IMR-90 (cell line): Measurements from ENCODE around the gene LIN52. TPM values are rescaled to one million over a fixed set of nuclear protein-coding genes. Genes with fewer than 3 reads are reported as not detected.

Source experiments
- ATAC-seq: fragments of 200-7000 bp; cut with Tn5 transposase; 2 replicates; pipeline ENCODE4 v1.9.1; 2020; ENCODE audit warnings: low read depth, mild to moderate bottlenecking, moderate library complexity
- BruUV-seq: library from RNA; stranded (reverse); fragments of 400-500 nt; replicated peaks from 2 replicates; lab custom pipeline; 2021; lab: Mats Ljungman, UMichigan
- CTCF ChIA-PET: fragments of 300-600 bp; formaldehyde crosslinking; extraction: SDS; loops from one replicate; lab custom pipeline; 2021; ENCODE audit warnings: antibody characterized with exemption; lab: Yijun Ruan, JAX
- POLR2A ChIA-PET: fragments of 300-600 bp; sonication (Branson Sonifier 250); formaldehyde crosslinking; loops from one replicate; lab custom pipeline; 2022; ENCODE audit warnings: antibody characterized with exemption; ENCODE audit not compliant: unreplicated experiment; lab: Charles Lee
- DNase-seq: peaks from one replicate; pipeline ENCODE4 v3.0.0; 2013
- H2AFZ ChIP-seq: replicated peaks from 2 replicates; pipeline ENCODE3; 2013; ENCODE audit warnings: low read length, mild to moderate bottlenecking; ENCODE audit not compliant: poor library complexity
- H2AK5ac ChIP-seq: 2 replicates; pipeline ENCODE4 v1.6.1; 2013; ENCODE audit warnings: low read depth, low read length, inconsistent platforms
- H2AK9ac ChIP-seq: replicated peaks from 2 replicates; pipeline ENCODE3; 2013; ENCODE audit warnings: mild to moderate bottlenecking, low read depth, low read length, moderate library complexity; ENCODE audit not compliant: poor library complexity
- H2BK120ac ChIP-seq: 2 replicates; pipeline ENCODE4 v1.6.1; 2013; ENCODE audit warnings: low read depth, low read length, inconsistent platforms
- H2BK15ac ChIP-seq: 3 replicates; pipeline ENCODE4 v1.6.1; 2013; ENCODE audit warnings: low read depth, low read length, inconsistent platforms
- H2BK20ac ChIP-seq: 2 replicates; pipeline ENCODE4 v1.6.1; 2013; ENCODE audit warnings: low read depth, mild to moderate bottlenecking, inconsistent platforms, low read length, moderate library complexity
- H2BK5ac ChIP-seq: 2 replicates; pipeline ENCODE4 v1.6.1; 2013; ENCODE audit warnings: mild to moderate bottlenecking, low read depth, low read length, inconsistent platforms; ENCODE audit not compliant: poor library complexity, severe bottlenecking
- H3K14ac ChIP-seq: replicated peaks from 2 replicates; pipeline ENCODE4 v1.6.1; 2013; ENCODE audit warnings: low read depth, low read length, inconsistent platforms
- H3K18ac ChIP-seq: 2 replicates; pipeline ENCODE4 v1.6.1; 2013; ENCODE audit warnings: low read depth, low read length, control low read depth
- H3K23ac ChIP-seq: 2 replicates; pipeline ENCODE4 v1.6.1; 2013; ENCODE audit warnings: low read depth, low read length, inconsistent platforms
- H3K27ac ChIP-seq: 2 replicates; pipeline ENCODE4 v1.5.1; 2013; ENCODE audit warnings: mild to moderate bottlenecking, control low read depth, low read length; ENCODE audit not compliant: insufficient read depth
- H3K27me3 ChIP-seq: 2 replicates; pipeline ENCODE4 v1.6.1; 2013; ENCODE audit warnings: low read length; ENCODE audit not compliant: control insufficient read depth, insufficient read depth
- H3K36me3 ChIP-seq: 2 replicates; pipeline ENCODE4 v1.6.1; 2013; ENCODE audit warnings: low read length, mixed read lengths; ENCODE audit not compliant: control insufficient read depth, insufficient read depth
- H3K4ac ChIP-seq: 2 replicates; pipeline ENCODE4 v1.6.1; 2013; ENCODE audit warnings: low read depth, low read length, inconsistent platforms
- H3K4me1 ChIP-seq: 2 replicates; pipeline ENCODE4 v1.6.1; 2013; ENCODE audit warnings: low read length, mixed read lengths; ENCODE audit not compliant: control insufficient read depth, insufficient read depth
- H3K4me2 ChIP-seq: 2 replicates; pipeline ENCODE4 v1.6.1; 2013; ENCODE audit warnings: low read depth, mild to moderate bottlenecking, control low read depth, low read length, moderate library complexity
- H3K4me3 ChIP-seq: 2 replicates; pipeline ENCODE4 v1.5.1; 2013; ENCODE audit warnings: low read depth, mild to moderate bottlenecking, control low read depth, low read length, moderate library complexity; ENCODE audit not compliant: insufficient read depth
- H3K56ac ChIP-seq: 2 replicates; pipeline ENCODE4 v1.6.1; 2013; ENCODE audit warnings: low read length, inconsistent platforms; ENCODE audit not compliant: insufficient read depth; ENCODE audit errors: extremely low read depth
- H3K79me1 ChIP-seq, 2 experiments: 2 replicates each; pipeline ENCODE4 v1.6.1; 2013; ENCODE audit warnings: low read length in 2 of 2, inconsistent platforms in 1 of 2, low read depth in 1 of 2
- H3K9ac ChIP-seq: 2 replicates; pipeline ENCODE4 v1.6.1; 2013; ENCODE audit warnings: low read depth, low read length, control low read depth
- H3K9me1 ChIP-seq: 2 replicates; pipeline ENCODE4 v1.6.1; 2013; ENCODE audit warnings: low read length, inconsistent platforms; ENCODE audit not compliant: insufficient read depth
- H3K9me3 ChIP-seq: 2 replicates; pipeline ENCODE4 v1.6.1; 2013; ENCODE audit warnings: low read length; ENCODE audit not compliant: control insufficient read depth, insufficient read depth
- H4K20me1 ChIP-seq: 2 replicates; pipeline ENCODE4 v1.6.1; 2013; ENCODE audit warnings: low read length, inconsistent platforms; ENCODE audit not compliant: insufficient read depth
- H4K5ac ChIP-seq: 2 replicates; pipeline ENCODE4 v1.6.1; 2013; ENCODE audit warnings: mild to moderate bottlenecking, low read depth, low read length, control low read depth
- H4K8ac ChIP-seq, 2 experiments: 2 replicates each; pipeline ENCODE4 v1.6.1; 2013; ENCODE audit warnings: low read depth in 2 of 2, low read length in 2 of 2, control low read depth in 1 of 2, inconsistent platforms in 1 of 2
- H4K91ac ChIP-seq: 2 replicates; pipeline ENCODE4 v1.6.1; 2013; ENCODE audit warnings: low read depth, low read length, inconsistent platforms; ENCODE audit not compliant: insufficient read depth
- CEBPB ChIP-seq: IDR thresholded peaks from 2 replicates; pipeline ENCODE4 v1.6.1; 2012; ENCODE audit warnings: low read depth, low read length, improper control_type of control experiment
- CHD1 ChIP-seq: IDR thresholded peaks from 2 replicates; pipeline ENCODE4 v1.6.1; 2012; ENCODE audit warnings: low read depth, low read length, improper control_type of control experiment
- MAZ ChIP-seq: IDR thresholded peaks from 2 replicates; pipeline ENCODE4 v1.6.1; 2012; ENCODE audit warnings: low read depth, mild to moderate bottlenecking, low read length, improper control_type of control experiment, moderate library complexity, borderline replicate concordance
- NFE2L2 ChIP-seq: fragments of 150-350 bp; IDR thresholded peaks from 2 replicates; pipeline ENCODE4 v1.6.1; 2016; ENCODE audit warnings: low read depth, mild to moderate bottlenecking, low read length
- RCOR1 ChIP-seq: IDR thresholded peaks from 2 replicates; pipeline ENCODE4 v1.6.1; 2012; ENCODE audit warnings: mild to moderate bottlenecking, low read length, improper control_type of control experiment; ENCODE audit not compliant: insufficient replicate concordance
- USF2 ChIP-seq: fragments of 150-350 bp; IDR thresholded peaks from 2 replicates; pipeline ENCODE4 v1.6.1; 2017; ENCODE audit warnings: mild to moderate bottlenecking, antibody characterized with exemption, low read length, low read depth
- WGBS, 2 experiments: methylation state at CpG; one replicate each; pipeline versions ENCODE4 v1.1.5 to v1.1.7; 2013; ENCODE audit warnings: missing lambda C conversion rate in 2 of 2; ENCODE audit not compliant: insufficient read length in 1 of 2; ENCODE audit errors: extremely low coverage in 2 of 2; 5-methylcytosine and 5-hydroxymethylcytosine counted together
- dilution Hi-C: fragments of 300-500 bp; cut with HindIII; formaldehyde crosslinking; loops from one replicate; pipeline ENCODE4 v1.14.3; 2018; ENCODE audit warnings: low sequenced_read_pairs; ENCODE audit not compliant: unreplicated experiment
- in situ Hi-C: fragments of 300-500 bp; cut with MboI; formaldehyde crosslinking; loops from 3 replicates; pipeline ENCODE4 v1.14.3; 2019; ENCODE audit warnings: low sequenced_read_pairs, inconsistent platforms, mixed read lengths
- intact Hi-C: fragments of 100-400 bp; cut with micrococcal nuclease; formaldehyde crosslinking; loops from 2 replicates; pipeline ENCODE4 v1.10.0; 2022
- polyA plus RNA-seq, 3 experiments: library from polyadenylated mRNA; depleted of rRNA; stranded (reverse); fragments of >200 nt; gene quantifications; 2 replicates each; pipeline ENCODE4 v1.2.3, GENCODE V29; 2012; ENCODE audit warnings: low replicate concordance in 1 of 3
- total RNA-seq: library from RNA; depleted of rRNA; stranded (reverse); fragments of >200 nt; gene quantifications from 2 replicates; pipeline ENCODE4 v1.2.3, GENCODE V29; 2012

The LIN52 gene
- total and polyA plus RNA-seq, 2 of the 4 experiments (the other 2 are of a cell fraction): 6.1 to 11.5 TPM

DNA sequence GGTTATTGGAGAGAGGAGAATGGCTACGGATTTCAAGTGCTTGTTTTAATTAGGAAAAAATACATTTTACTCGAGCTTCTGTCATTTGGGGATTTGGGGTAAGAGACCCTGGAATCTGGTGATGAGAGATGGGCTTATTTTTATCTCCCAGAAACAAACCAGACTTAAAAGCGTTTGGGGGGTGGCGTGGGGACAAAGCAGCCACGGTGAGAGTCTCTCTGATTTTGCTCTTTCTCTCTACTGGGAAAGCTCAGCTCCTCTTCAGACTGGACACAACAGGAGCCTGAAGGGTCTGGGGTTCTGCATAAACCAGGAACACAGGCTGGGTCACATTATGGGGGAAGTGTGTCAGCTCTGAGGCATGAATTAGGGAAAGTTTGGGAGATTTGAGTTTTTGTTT lies 158.3 kb downstream of the LIN52 start:
- H3K23ac ChIP-seq: no peak overlapping the region
- no peak for DNase-seq
- no peak for ATAC-seq
- no peak overlapping the region for H2BK20ac ChIP-seq
- TF ChIP-seq MAZ: no peak
- TF ChIP-seq CEBPB: no peak
- no peak for TF ChIP-seq CHD1
- TF ChIP-seq RCOR1: no peak
- no peak for TF ChIP-seq USF2
- TF ChIP-seq NFE2L2: no peak
- ChIA-PET CTCF (no interaction called here), POLR2A (no interaction called here)
- no peak overlapping the region for H2BK5ac ChIP-seq
- H4K91ac ChIP-seq: no peak overlapping the region
- no peak overlapping the region for H3K56ac ChIP-seq
- no peak overlapping the region for H4K5ac ChIP-seq
- H3K9me1 ChIP-seq: no peaks in the 10 kb centered on the region
- no peak overlapping the region for H3K4me3 ChIP-seq
- H3K79me1 ChIP-seq: no peaks in the 10 kb centered on the region
- no peak overlapping the region for H3K14ac ChIP-seq
- in situ Hi-C loops: no loop called here
- H3K4me1 ChIP-seq: no peaks in the 10 kb centered on the region
- intact Hi-C loops: no loop called here
- H4K8ac ChIP-seq: no peak overlapping the region
- H3K9me3 ChIP-seq: peaks cover 8% of the 10 kb centered on the region; the same call in 1 of the 2 replicates
- no peak overlapping the region for H2AFZ ChIP-seq
- dilution Hi-C loops: no loop called here
- no peak overlapping the region for H3K4ac ChIP-seq
- H3K18ac ChIP-seq: no peak overlapping the region
- no TSS peak for BruUV-seq
- H3K36me3 ChIP-seq: no peaks in the 10 kb centered on the region
- H4K20me1 ChIP-seq: peaks cover 28% of the 10 kb centered on the region
- no peak overlapping the region for H3K9ac ChIP-seq
- no peak overlapping the region for H2BK120ac ChIP-seq
- no peak overlapping the region for H2AK9ac ChIP-seq
- no peak overlapping the region for H3K4me2 ChIP-seq
- peaks cover 100% of the 10 kb centered on the region for H3K27me3 ChIP-seq
- H2AK5ac ChIP-seq: no peak overlapping the region
- no peak overlapping the region for H3K27ac ChIP-seq
- no peak overlapping the region for H2BK15ac ChIP-seq
- no CpG with 5 or more reads among the region's 5 CpGs for WGBS, 2 experiments
